ENCODE results near the gene CA10.

The CA10 gene

DNA sequence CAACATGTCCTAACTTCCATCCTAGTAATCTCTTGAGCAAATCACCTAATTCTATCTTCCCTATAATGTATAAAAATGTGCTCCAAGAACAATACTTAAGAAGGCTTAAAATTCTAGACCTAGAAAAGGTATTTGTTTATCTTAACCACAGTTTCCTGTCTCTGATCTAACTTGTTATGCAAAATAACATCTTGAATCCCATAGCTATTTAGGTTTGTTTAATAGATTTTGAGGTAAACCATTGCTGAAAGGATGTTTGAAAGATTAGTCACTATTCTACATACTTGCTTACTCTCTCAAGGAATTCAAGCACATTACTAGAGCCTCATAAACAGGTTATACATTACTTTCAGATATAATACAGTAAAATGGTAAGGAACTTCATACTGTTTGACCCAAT, 13.0 kb downstream of the CA10 start:
- no peak for DNase-seq

DNA sequence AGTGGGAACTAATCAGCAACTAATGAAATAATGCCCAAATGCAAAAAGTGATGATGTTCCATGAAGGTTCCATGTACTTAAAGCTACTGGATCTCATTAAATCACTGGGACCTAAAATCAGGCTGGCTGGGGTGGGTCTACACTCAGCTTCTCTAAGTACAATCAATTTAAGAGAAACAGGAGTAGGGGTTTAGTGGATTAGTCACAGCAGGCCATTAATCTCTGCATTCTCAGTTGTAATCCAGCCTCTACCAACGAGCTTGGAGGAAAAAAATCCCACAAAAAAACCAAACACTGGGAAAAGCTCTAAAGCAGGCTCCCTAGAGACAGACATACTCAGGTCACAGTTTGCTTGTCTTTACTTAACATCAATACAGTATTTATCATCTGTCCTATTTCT, 15.0 kb downstream of the CA10 start:
- no peak for DNase-seq

DNA sequence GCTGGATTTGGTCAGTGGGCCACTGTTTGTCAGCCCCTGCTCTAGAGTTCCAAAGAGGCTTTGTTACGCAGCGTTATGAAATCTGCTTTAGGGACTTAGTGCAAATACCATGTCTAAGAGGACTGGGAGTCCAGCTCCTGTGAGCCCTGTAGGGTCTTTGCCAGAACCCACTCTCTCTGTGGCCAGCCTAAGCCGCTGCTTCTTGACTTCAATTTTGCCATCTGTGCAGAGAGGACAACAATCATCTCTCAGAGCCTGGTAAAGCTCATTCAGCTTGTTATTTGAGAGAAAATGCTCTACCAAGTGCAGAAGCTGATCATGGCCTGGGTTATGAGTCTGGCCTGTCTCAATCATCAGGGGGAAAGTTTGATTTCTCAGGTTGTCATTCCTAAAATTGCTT, 17.9 kb downstream of the CA10 start:
- DNase-seq: no peak

DNA sequence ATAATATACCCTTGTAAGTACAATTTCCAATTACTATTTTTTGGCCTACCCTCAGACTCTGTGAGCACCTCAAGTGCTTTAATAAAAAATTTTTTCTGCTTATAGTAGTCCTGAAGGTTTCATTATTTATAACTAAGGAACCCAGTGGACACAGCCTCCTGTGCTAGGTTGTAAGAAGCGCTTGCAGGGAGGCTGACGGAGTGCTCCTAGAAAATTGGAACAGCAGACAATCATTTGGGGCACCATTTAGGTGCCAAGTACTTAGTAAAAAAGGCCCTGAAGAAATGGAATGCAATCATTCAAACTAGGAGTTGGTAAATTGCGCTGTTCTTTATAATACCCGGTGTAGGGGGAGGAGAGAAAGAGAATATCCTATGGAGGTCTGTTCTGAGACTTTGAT, 19.8 kb downstream of the CA10 start:
- DNase-seq: no peak

DNA sequence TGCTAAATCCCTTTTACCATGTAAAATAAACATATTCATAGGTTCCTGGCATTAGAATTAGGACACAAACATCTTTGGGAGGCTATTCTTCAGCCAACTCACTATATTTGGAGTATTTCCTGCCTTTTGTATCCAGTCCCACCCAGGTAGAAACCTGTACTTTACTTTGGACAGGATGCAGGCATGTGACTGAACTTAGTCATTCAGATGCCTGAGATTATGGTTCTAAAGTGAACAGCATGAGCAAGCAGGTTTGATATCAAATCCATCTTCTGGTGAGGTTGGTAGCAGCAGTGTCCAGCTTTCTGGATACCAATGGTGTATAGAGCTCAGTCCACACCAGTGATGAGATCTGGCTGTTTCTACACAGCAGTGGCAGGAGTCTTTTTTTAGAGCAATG, 20.2 kb downstream of the CA10 start:
- no peak for DNase-seq

DNA sequence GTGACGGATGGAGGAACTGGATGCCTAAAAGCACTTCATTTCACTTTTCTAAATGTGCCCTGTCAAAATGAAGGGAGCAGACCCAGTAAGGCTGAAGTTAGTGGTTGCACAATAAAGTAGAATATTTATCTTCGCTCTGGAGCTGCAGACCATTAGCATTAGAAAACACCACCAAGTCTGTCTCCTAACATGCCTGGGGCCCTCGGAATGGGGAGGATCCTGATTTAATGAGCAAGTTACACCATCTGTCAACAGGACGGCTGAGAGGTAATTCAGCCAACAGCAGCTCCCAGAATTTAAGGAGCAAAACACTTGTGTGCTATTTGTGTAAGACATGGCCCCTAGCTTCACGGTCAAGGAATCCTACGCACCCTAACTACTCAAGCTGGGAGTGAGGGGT, 22.3 kb downstream of the CA10 start:
- DNase-seq: no peak

DNA sequence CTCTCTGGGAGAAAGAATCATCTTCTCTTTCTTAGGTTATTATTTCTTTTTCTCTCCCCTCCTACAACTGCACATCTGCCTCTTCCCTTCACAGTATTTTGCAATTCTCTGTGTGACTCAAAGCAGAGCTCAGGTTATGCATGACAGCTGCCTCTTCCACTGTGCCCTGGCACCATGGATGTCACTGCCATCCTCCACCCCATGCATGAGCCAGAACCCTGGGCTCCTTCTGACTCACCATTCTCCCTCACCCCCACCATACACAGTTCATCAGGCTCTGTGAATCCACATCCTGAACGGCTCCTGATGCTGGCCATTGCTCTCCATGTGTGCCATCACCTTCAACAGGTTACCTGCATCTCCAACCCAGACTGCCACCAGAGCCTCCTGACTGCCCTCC, 23.9 kb downstream of the CA10 start:
- no peak for DNase-seq

DNA sequence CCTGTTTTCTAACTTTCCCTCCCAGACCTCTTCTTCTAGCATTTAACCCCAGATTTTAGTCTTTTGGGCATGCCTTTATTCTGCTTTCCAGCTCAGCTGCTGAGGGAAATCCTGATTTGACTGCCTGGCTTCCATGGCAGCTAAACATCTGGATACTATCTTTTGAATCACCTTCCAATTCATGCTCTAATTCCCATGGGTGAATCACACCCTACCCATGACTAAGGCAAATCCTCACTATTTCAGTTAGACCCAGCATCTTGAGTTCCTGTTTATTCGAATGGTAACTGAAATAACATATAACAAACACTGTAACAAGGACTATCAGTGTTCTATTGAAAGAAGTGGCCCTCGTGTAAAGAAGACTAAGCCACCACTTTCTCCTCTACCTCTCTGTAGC, 29.8 kb downstream of the CA10 start:
- DNase-seq: no peak

DNA sequence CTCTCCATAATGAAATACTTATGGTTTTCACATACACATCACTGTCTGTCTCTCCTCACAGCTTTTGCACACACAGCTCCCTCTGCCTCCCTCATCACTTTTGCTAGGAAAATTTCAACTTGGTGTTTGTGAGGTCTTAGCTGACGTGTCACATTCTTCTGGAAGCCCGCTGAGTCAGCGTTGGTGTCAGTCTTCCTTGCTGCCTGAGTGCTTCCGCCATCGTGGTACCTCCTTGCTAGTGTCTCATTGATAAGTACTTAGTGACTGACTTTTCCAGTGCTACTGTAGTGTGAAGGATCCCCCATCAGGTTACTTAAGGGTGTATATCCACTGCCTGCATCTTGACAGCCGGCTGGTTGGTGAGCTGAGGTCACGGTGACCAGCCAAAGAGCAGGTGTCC, 33.5 kb downstream of the CA10 start:
- no peak for DNase-seq

DNA sequence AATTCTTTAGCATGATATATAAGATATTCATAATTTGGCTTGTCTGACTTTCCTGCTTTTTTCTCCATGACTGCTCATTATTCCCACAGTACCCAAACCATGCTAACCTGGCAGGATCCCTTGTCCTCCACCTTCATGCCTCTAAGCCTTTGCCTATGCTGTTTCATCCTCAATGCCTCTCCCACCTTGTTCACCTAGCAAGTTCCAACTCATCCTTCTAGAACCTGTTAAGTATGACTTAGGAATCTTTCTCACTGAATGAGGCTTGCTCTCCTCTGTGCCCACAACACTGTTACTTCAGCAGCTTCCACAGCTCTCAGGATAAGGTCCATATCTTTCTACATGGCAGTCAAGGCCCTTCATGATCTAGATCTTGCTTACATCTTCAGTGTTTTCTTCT, 34.0 kb downstream of the CA10 start:
- no peak for DNase-seq

DNA sequence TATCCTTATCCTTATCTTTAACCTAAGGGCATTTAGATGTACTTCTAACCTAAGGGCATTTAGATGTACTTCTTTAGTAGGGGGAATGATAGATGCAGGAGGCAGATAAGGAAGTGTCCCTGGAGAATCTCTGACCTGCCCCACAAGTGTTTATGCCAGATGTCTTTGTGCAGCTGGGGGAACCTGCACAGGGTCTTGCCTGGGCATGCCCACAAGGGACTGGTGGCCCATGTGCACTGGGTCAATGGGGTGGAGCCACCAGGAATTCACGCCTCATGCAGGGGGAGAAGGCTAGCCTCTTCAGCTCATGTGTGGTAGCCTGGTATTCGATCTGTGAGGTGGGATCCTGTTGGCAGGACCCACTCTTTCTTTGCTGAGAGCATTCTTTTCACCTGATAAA, 38.0 kb downstream of the CA10 start:
- DNase-seq: no peak

DNA sequence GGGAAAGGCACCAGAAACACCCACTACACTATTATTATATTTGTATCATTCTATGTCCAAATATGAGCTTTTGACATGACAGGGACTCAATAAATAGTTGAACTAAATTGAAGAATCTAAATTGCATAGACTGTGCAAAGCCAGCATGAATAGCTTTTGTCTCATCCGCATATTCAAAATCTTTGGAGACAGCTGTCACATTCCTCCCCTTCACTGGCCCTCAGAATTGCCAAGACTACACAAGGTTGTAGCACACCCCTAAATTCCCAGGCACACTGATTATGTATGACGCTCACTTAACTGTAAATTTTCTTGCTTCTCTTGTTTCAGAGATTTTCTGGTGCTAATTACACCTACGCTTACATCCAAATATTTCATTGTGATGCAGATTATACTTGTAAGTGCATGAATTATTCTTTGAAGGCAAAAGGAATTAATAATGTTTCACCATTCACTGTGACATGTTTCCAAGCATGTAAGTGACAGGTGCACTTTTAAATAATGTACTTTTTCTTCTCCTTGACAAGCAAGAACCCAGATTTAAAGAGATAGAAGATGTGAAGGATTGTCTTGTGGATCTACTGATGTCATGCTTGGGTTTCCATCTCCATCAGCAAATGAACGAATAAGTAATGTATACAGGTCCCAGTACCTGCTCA, 47.5 kb downstream of the CA10 start:
- no peak for DNase-seq

DNA sequence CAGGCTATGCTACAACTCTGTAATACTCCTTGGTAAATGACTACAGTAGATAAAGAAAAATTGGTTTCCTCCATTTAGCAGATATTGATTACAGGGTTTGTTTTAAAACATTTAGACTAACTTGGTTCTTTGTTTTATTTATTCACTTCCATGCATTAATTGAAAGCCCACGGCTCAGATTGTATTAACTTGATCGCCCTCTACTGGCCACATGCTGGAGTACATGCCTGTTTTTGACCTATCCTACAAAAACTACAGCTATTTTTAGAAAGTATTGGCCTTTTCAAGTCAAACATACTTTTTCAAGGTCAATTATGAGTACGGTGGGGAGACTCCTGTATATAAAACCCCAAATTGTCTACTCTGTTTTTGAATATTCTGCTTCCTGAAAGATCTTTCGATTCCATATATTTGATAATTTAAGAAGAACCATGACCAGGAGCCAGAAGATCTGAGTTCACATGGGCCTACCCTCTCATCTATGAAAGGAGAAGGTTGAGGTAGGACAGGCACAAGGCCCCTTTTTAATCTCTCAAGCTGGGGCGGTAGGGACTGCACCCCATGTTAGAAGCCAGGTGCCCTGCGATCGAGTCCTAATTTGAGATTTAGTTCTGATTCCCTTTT, 51.8 kb downstream of the CA10 start:
- peak; percentile 34 for DNase-seq

DNA sequence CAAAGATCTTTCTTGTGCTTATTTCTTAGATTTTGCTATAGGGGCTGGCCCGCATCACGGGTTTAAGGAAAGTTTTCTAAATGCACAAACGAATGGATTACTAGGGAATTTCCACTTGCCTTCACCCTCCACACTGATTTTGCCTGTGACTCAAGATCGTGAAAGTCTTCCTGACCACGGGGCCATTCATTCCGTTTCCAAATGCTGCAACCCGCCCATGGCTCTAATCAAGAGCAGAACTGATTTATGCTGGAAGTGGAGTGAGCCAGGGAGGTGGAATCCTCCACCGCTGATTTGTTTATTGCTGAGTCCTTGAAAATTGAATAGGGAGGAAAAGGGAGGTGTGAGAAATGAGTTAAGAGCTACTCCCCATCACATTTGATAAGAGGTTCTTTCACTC, 52.4 kb downstream of the CA10 start:
- no peak for DNase-seq

DNA sequence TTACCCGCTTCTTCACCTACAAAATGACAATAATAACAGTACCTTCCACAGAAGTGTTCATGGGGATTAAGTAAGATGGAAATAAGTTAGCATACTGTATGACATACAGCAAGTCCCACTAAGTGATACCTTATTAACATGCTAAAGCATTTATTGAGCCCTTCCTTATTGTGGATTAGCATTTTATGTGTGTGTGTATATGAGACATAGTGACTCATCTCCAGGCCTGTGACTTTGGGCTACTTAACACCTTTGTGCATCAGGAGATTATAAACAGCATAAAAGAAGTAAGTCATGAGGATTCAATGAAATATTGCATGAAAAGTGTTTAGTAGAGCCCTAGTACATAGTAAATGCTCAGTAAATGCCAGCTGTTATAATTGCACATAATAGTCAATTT, 52.9 kb downstream of the CA10 start:
- no peak for DNase-seq

DNA sequence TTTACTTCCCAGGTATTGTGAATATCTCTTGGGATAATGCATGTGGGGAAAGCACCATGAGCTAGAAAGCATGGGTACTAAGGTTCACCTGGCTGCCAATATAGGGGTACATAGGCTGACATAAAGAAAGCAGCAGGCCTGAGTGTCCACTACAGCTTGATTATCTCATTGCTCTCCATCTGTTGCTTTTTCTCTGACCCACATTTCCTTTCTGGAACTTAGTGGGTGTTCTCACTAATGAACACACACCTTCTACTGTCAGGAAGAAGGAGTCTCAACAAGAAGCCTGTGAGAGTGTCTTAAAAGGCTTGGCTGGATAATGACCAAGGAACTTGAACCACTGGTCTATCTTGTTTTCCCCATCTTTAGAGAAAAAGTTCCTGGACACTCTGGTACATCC, 62.5 kb downstream of the CA10 start:
- no peak for DNase-seq

DNA sequence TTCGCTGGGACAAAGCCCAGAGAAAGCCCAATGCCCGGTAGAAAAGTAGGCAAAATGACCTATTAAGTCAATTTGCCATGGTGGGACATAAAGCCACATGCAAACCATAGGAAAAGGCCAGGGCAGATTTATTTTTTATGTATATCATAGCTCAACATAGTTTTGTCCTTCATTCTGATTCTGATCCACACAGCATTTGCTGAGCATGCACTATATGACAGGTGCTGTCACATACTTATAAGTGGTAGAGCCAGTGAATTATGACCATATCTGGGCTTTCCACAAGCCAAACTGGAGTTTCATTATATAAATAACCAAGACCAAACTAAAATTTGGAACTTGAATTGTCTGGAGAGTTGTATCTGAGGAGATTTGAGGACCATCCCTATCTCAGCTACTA, 74.3 kb downstream of the CA10 start:
- no peak for DNase-seq

DNA sequence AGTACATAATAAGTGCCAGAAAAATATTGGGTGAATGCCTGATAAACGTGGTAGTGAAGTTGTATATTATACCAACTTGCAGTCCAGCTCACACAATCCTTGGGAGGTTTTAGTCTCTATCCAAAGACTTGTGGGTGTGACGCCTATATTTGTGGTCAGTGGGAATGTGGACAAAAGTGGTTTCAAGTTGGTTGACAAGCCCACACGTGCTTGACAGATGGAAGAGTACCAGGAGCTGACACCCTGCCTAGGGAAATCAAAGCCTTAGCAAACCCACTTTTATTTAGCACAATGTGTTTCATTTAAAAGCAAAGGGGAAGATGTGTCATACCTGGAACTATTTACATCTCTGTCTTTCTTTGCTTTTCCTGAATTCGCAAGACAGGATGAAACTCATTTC, 79.0 kb downstream of the CA10 start:
- no peak for DNase-seq

DNA sequence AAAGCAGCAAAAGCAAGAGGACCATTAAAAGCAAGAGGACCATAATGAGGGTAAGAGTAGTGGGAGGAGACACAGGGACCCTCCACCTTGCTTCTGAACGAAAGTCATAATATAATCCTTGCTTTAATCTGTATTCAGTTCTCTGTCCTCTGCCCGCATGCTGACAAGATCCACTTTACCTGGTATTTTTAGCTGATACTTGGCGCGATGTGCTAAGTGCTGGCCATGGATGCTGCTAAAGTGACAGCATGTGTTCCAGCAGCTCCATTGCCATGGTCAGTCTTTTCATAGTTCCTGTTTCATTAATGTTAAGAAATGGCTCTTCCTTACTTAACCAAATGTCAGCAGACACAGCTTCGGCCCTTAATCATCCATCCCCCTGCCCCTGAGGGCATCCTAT, 86.8 kb downstream of the CA10 start:
- DNase-seq: no peak

DNA sequence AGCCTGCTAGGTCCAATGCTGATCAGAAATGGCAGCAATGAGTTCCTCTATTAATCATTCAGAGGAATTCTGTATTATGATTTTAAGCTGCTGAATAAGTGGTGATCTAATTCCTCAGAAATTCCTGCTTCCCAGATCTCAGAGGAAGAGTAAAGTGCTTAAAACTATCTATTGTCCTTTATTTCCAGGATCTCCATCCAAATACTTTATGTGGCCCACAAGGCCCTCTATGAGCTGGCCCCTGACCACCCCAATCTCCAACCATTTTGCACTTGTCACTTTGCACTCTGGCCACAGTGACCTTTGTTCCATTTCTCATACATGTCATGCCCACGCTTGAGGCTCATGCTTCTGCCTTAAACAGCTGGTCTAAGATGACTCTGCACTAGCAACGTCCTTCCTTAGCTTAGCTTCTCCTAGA, 93.7 kb downstream of the CA10 start:
- DNase-seq: no peak

DNA sequence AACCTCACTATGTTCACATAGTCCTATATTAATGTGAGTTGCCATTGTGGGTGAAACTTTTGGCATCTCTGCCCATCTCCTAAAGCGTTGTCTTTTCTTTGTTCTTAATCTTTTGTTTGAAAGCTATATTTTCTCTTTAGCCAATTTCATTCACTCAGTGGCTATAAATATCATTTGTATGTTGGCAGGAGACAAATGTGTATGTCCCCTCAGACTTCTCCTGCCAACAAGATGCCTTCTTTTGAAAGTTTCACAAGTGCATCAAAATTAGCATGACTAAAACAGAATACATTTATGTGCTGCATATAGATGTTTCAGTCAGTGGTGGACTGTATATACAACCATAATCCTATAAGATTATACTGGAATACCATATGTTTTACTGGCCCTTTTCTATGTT, 109.0 kb downstream of the CA10 start:
- no peak for DNase-seq

DNA sequence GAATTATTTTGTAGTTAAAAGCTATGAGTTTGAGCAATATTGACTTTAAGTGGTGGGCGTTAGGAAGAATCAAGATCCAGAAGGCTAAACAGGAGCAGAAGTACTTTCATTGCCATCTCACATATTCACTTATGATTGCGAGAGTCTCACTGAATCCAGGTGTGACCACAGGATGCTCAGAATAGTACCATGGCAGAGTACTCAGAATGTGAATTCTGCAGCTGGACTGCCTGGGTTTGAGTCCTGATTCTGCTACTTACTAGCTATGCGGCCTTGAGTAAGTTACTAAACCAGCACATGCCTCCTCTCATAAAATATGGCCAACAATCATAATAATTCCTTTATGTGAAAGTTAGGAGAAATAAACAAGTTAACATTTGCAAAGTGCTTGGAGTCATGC, 109.5 kb downstream of the CA10 start:
- no peak for DNase-seq

DNA sequence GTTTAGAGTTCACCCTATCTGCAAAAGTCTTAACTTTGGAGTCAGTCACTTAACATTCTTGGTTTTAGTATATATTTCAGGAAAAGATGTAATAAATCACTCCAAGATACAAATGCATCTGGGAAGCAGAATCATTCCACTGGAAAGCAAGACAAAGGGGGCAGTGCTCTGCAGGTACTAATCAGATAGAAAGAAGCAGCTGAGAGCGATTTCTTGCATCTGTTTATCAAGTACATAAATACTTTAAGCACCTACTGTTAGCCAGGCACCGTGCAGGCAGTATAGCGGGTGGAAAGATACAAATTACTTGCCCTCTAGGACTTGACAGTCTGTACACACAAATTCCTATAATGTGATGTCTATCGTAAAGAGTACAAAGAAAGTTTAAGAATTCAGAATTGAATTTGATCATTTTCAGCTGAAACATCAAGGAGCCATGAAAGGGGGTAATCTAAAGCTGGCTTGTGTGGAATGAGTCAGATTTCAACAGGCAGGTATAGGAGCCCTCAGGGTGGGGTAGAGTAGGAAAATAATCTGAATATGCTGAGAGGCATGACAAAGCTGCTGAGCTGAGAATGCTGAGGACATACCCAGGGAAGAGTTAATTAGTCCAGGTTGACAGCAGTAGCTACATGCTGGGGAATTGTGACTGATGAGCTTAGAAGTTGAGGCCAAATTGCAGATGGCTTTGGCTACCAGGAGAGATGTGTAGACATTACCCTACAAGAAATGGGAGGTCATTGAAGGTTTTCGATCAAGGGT, 110.2 kb downstream of the CA10 start:
- no peak for DNase-seq

DNA sequence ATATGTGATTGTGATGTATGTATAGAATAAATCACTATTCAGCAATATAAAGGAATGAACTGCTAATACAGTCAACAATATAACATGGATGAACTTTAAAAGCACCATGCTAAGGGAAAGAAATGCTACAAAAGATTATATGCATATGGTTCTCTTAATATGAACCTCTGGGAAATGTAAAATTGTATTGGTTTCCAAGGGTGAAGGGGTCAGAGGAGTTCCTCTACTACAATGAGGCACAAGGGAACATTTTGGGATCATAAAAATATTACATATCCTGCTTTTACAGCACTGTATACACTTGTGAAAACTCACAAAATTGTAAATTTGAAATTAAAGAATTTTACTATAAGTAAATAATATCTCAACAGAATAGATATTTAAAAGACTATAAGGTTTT, 111.4 kb downstream of the CA10 start:
- DNase-seq: no peak

Data from stimulated activated CD4-positive, alpha-beta T cell treated with anti-CD3 and anti-CD28 coated beads, Interleukin-1b, Interleukin-23, amount 100 ng/mL, for 48 hours (primary cell).